HG03378 (cell line): Measurements from ENCODE around the gene ELL3.
"Not testable (repeated sequence)": the region's sequence is repeated elsewhere in the genome, so short reads cannot be mapped to it uniquely, and the experiment has no call there.

ENCODE experiments used
- ATAC-seq: cut with Tn5 transposase; IDR thresholded peaks from one replicate; pipeline ENCODE4 v1.9.1; 2021; ENCODE audit warnings: mild to moderate bottlenecking, moderate library complexity; ENCODE audit not compliant: unreplicated experiment

The ELL3 gene, protein sequence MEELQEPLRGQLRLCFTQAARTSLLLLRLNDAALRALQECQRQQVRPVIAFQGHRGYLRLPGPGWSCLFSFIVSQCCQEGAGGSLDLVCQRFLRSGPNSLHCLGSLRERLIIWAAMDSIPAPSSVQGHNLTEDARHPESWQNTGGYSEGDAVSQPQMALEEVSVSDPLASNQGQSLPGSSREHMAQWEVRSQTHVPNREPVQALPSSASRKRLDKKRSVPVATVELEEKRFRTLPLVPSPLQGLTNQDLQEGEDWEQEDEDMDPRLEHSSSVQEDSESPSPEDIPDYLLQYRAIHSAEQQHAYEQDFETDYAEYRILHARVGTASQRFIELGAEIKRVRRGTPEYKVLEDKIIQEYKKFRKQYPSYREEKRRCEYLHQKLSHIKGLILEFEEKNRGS

GRCh38 chr15:43776718-43777266 is at the start of gene ELL3:
ELL3 (minus strand) TSS chr15:43776966; CDS start chr15:43776901, 65 bp downstream.
- ATAC-seq, result peak; percentile 19

DNA sequence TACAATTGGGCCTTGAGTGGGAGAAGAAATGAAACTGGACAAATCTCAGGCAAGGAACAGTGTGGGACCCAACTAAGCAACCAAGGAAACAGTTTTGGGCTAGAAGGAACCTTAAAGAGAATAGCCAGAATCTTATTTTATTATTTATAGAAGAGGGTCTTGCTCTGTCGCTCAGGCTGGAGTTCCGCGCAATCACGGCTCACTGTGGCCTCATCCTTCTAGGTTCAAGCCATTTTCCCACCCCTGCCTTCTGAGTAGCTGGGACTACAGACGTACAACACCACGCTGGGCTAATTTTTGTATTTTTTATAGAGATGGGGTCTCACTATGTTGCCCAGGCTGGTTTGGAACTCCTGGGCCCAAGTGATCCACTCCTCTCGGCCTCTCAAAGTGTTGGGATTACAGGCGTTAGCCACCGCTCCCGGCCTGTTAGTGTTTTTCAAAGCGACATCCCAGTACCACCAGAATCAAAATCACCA is 49.3 kb upstream of the ELL3 start:
- ATAC-seq, result no peak

GRCh38 chr15:43825305-43825704 is 48.5 kb upstream of the ELL3 start:
- not testable (repeated sequence) for ATAC-seq

DNA sequence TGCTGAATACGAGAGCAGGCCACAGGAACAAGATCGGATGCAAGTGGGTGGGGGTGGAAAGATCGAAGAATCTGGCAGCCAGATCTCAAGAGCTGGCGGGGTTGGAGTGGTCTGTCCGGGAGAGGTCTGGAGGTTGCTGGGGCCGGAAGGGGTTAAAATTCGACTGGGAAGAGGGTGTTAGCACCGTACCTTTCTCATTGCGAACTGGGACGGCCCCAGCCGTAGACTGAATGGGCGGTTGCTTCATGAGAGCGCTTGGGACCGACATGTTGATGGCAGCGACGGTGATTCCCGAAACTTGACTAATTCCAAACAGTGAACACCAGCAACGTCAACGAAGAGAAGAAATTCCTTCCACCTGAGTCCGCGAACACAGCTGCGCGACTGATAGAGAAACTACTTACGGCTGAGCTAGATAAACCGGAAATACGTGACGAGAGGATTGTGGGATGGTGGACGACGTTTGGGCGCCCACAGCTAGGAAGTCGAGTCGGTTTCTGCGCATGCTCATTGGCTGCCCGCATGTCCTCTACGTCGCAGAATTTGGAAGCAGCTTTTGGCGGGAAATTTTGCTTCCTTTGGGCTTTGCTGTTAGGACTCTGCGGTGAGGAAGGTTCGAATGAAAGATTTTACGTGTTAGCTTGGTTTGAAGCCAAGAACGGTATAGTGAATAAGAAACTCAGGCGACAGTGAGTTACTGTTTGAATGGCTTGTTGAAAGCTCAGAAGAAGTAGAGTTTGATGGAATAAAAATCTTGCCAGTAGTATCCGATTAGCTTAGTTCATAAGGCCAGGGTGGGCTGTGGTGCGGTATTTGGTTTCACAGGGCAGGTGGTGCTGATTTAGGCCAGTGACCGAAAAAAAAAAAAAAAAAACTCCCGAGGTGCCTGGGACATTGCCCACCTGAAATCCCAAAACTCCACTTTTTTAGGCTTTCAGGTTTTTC is 47.8 kb upstream of the ELL3 start, which contains the start of gene MFAP1:
Gene MFAP1, minus strand, starts transcription at position 389 of the 945 bp plus-strand sequence. Its CDS starts 121 bp downstream, at position 268.
- peak; percentile 77 for ATAC-seq

DNA sequence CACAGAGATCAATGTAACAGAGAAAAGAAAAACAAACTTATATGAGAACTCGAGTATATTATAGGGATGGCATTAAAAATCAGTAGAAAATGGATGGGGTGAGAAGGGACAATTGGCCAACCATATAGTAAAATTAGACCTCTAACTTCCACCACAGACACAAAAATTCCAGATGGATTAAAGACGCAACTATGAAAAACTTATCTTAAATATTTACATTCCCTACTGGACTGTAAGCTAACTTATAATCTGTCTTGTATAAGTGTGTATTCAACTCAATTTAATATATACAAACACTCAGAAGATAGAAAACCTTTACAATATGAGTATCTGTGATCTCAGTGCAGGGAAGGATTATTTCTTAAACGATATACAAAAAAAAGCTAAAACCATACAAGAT is 44.7 kb upstream of the ELL3 start:
- no peak for ATAC-seq

DNA sequence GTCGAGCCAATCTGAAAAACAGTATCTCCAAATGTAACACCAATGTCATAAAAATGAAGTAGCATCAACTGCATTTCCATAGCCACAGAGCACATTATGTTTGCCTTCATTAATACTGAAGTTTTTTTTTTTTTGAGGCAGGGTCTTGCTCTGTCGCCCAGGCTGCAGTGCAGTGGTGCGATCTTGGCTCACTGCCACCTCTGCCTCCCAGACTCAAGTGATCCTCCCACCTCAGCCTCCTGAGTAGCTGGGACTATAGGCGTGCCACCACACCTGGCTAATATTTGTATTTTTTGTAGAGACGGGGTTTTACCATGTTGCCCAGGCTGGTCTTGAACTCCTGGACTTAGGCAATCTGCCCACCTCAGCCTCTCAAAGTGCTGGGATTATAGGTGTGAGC is 38.3 kb upstream of the ELL3 start:
- ATAC-seq, result not testable (repeated sequence)

DNA sequence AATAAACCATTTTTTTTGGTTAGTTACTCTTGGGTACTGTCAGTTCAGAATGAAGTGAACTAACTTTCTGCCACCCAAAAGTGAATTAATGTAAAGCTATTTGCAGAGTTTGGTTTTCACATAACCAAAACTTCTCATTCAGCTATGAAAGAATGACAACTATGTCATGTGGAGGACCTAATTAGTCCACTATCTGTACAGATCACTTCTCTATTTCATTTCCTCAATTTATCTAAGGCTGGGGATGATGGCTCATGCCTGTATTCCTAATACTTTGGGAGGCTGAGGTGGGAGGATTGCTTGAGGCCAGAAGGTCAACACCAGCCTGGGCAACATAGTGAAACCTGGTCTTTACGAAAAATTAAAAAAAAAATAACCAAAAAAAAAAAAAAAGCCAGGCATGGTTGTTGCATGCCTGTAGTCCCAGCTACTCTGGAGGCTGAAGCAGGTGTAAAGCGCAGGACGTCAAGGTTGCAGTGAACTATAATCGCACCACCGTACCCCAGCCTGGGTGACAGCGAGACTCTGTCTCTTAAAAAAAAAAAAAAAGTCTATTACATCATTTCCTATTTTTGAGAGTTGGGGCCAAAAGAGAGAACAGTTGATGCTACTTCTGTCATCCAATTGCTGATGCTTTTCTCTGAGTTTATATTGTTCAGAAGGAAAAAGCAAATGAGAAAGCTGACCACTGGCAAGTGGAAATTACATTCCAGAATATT is 32.4 kb upstream of the ELL3 start:
- peak; percentile 45 for ATAC-seq

DNA sequence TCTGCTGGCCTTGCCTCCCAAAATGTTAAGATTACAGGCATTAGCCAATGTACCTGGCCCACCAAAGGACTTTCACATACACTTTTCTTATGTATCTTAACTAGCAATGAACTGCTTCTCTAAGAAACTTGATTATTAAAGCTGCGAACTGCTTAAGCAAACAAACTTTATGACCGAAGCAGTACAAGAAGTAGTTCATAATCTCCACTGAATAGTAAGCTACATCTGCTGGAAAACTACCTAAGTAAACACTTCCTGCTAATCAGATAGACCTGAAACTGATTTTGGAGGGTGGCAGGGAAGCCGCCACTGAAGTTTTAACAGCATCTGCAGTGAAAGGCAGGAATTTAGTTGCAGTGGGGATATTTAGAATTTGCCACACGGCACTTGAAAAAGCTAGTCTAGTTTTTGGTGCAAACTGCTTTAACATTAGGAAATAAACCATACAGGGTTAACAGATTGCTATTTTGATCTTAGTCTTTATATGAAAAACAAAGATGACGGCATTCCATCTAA is 31.7 kb upstream of the ELL3 start:
- ATAC-seq, result no peak

- ATAC-seq, result not testable (repeated sequence)
Observed at GRCh38 chr15:43802676-43803075, 25.9 kb upstream of the ELL3 start.

DNA sequence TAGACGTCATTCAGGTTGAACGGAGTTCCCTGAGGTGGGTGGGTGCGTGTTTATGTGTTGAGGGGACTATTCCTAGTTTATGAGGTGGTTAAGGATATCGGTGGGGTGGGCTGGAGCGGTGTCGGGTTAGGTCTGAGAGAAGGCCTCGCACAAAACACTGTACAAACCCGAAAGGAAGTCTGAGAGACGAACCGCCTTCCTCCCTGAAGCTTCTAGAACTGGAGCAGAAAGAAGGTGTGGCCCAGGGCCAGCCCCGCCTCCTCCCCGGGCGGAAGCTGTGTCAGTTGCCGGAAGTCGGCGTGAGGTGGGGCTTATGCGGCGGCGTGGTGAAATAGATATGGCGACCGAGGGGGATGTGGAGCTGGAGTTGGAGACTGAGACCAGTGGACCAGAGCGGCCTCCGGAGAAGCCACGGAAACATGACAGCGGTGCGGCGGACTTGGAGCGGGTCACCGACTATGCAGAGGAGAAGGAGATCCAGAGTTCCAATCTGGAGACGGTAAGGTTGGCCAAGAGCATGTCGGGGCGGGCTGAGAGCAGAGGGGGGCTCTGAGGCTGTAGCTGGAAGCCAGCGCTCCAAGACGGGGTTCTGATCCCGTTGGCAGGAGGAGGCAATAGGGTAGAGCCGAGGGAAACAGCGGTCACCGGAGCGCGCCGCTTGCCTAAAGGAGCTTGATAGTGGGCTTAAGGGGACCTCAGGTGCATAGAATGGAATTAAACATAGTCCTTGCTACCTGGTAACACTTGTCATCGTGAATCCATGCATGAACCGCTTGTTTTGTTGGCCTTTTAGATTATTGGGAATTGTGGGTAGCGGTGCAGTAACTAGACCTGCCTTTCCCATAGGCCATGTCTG is 23.7 kb upstream of the ELL3 start, which contains the start of gene HYPK:
Gene HYPK, plus strand, starts transcription at position 314 of the 856 bp plus-strand sequence. Its CDS starts 24 bp downstream, at position 338.
- ATAC-seq, result peak; percentile 61

DNA sequence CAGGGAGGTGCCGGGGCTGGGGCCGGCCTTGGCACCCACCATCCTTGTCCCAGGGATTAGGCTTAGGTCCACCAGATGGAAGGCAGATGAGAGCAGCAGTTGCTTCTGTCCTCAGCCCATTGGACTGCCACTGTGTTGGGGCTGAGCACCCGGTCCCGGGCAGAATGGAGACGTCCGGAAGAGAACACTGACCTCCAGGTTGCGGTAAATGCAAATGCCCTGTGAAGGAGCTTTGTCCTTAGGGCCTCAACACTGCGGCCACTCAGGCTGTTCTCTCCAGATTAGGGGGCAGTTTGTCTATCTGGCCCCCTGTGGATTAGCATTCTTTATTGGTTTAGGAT is 23.1 kb upstream of the ELL3 start, which contains the start of gene SERINC4:
Gene SERINC4, minus strand, starts transcription at position 276 of the 341 bp plus-strand sequence. Its CDS starts 234 bp downstream, at position 42.
- ATAC-seq, result no peak

- ATAC-seq, result no peak
Observed at GRCh38 chr15:43799209-43799944, 22.6 kb upstream of the ELL3 start.

GRCh38 chr15:43796566-43796965 is 19.8 kb upstream of the ELL3 start:
- no peak for ATAC-seq

- no peak for ATAC-seq
Observed at GRCh38 chr15:43795997-43796396, 19.2 kb upstream of the ELL3 start.

GRCh38 chr15:43795197-43795596 is 18.4 kb upstream of the ELL3 start:
- no peak for ATAC-seq

- no peak for ATAC-seq
Observed at GRCh38 chr15:43794269-43795037, 17.7 kb upstream of the ELL3 start.

DNA sequence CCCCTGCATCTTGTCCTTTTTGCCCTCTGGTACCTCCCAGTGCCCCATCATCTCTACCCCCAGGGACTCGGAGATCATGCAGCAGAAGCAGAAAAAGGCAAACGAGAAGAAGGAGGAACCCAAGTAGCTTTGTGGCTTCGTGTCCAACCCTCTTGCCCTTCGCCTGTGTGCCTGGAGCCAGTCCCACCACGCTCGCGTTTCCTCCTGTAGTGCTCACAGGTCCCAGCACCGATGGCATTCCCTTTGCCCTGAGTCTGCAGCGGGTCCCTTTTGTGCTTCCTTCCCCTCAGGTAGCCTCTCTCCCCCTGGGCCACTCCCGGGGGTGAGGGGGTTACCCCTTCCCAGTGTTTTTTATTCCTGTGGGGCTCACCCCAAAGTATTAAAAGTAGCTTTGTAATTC is 16.9 kb upstream of the ELL3 start:
- no peak for ATAC-seq
